K562 (cell line): ENCODE data around the gene SVEP1. TPM values are rescaled to one million over a fixed set of nuclear protein-coding genes. Genes with fewer than 3 reads are reported as not detected.

Experiments used
- ATAC-seq: fragments of 200-7000 bp; cut with Tn5 transposase; 3 replicates; pipeline ENCODE4 v1.9.1; 2020; ENCODE audit warnings: moderate library complexity
- BruUV-seq: library from RNA; stranded (reverse); fragments of 400-500 nt; replicated peaks from 2 replicates; lab custom pipeline; 2021; lab: Mats Ljungman, UMichigan
- CTCF ChIA-PET: fragments of 300-600 bp; formaldehyde crosslinking; extraction: SDS; loops from one replicate; lab custom pipeline; 2021; ENCODE audit warnings: low intra/inter-chr PET ratio; lab: Yijun Ruan, JAX
- POLR2A ChIA-PET: fragments of 300-600, 350-650 bp; sonication (Branson Sonifier 250); formaldehyde crosslinking; extraction: SDS; loops from one replicate; lab custom pipeline; 2021; ENCODE audit warnings: antibody characterized with exemption, inconsistent platforms; lab: Yijun Ruan, JAX
- DNase-seq, 4 experiments: peaks; one replicate each; pipeline versions ENCODE4 v3.0.0 to v3.0.0-alpha.2; 2011 to 2018; ENCODE audit warnings: low spot score in 3 of 4, mixed read lengths in 3 of 4; ENCODE audit errors: extremely low read depth in 1 of 4
- FAIRE-seq: peaks from 2 replicates; lab custom pipeline; 2011; peaks lifted over from hg19 to GRCh38; lab: Jason Lieb, UNC
- H2AFZ ChIP-seq: 2 replicates; pipeline ENCODE4 v1.6.0; 2011; ENCODE audit warnings: low read depth, low read length, control low read depth, inconsistent platforms
- H3K27ac ChIP-seq: fragments of 200-600 bp; 3 replicates; pipeline ENCODE4 v1.8.0; 2011; ENCODE audit warnings: low read depth, mild to moderate bottlenecking, control low read depth, inconsistent platforms, low read length, moderate library complexity, mixed read lengths; ENCODE audit errors: extremely low read depth
- H3K27me3 ChIP-seq, 2 experiments: fragments of 300-600 bp in 1 of 2; 2 replicates in 1 of 2; 3 replicates in 1 of 2; pipeline versions ENCODE4 v1.6.0 to v1.8.0; 2011; ENCODE audit warnings: inconsistent platforms in 2 of 2, low read length in 2 of 2, mild to moderate bottlenecking in 1 of 2, mixed read lengths in 1 of 2, moderate library complexity in 1 of 2; ENCODE audit not compliant: control insufficient read depth in 2 of 2, insufficient read depth in 2 of 2
- H3K36me3 ChIP-seq: fragments of 300-600 bp; 3 replicates; pipeline ENCODE4 v1.8.0; 2011; ENCODE audit warnings: mild to moderate bottlenecking, low read length, inconsistent platforms; ENCODE audit not compliant: control insufficient read depth, insufficient read depth
- H3K4me1 ChIP-seq, 2 experiments: fragments of 200-600 bp in 1 of 2; replicated peaks in 1 of 2; 2 replicates in 1 of 2; 3 replicates in 1 of 2; pipeline versions ENCODE4 v1.5.1 to v1.8.0; 2011; ENCODE audit warnings: inconsistent platforms in 2 of 2, low read length in 2 of 2, mild to moderate bottlenecking in 1 of 2, mixed read lengths in 1 of 2, moderate library complexity in 1 of 2; ENCODE audit not compliant: control insufficient read depth in 2 of 2, insufficient read depth in 2 of 2
- H3K4me2 ChIP-seq: 2 replicates; pipeline ENCODE4 v1.6.1; 2011; ENCODE audit warnings: low read length, control low read depth, inconsistent platforms, mixed read lengths; ENCODE audit not compliant: insufficient read depth
- H3K4me3 ChIP-seq: fragments of 200-600 bp; sonication (generic), shearing (Covaris generic); 2 replicates; pipeline ENCODE4 v1.5.1; 2016; ENCODE audit warnings: control low read depth, inconsistent platforms
- H3K79me2 ChIP-seq: fragments of 200-600 bp; 3 replicates; pipeline ENCODE4 v1.8.0; 2011; ENCODE audit warnings: low read length, inconsistent platforms; ENCODE audit not compliant: control insufficient read depth, insufficient read depth
- H3K9ac ChIP-seq, 2 experiments: 2 replicates each; pipeline versions ENCODE4 v1.6.0 to v1.6.1; 2011; ENCODE audit warnings: low read depth in 2 of 2, low read length in 2 of 2, control low read depth in 1 of 2, inconsistent platforms in 1 of 2, mild to moderate bottlenecking in 1 of 2, mixed read lengths in 1 of 2; ENCODE audit not compliant: insufficient read depth in 1 of 2
- H3K9me1 ChIP-seq: one replicate; pipeline ENCODE4 v1.6.0; 2011; ENCODE audit warnings: inconsistent platforms, mild to moderate bottlenecking, low read length, moderate library complexity; ENCODE audit not compliant: control insufficient read depth, insufficient read depth
- H3K9me3 ChIP-seq: replicated peaks from 2 replicates; pipeline ENCODE4 v1.5.1; 2011; ENCODE audit warnings: low read depth, low read length, inconsistent platforms; ENCODE audit not compliant: control insufficient read depth, insufficient read depth
- H4K20me1 ChIP-seq: replicated peaks from 2 replicates; pipeline ENCODE4 v1.6.1; 2011; ENCODE audit warnings: low read length, inconsistent platforms, mixed read lengths; ENCODE audit not compliant: control insufficient read depth, insufficient read depth
- ASH1L ChIP-seq: fragments of 450-650 bp; IDR thresholded peaks from 2 replicates; pipeline ENCODE4 v1.6.1; 2018; ENCODE audit warnings: borderline replicate concordance, mild to moderate bottlenecking, low read depth; ENCODE audit not compliant: partially characterized antibody
- CREB5 ChIP-seq: fragments of 250-450 bp; sonication (Bioruptor Pico); IDR thresholded peaks from 2 replicates; pipeline ENCODE4 v1.5.0; 2020; ENCODE audit warnings: mild to moderate bottlenecking
- CTCF ChIP-seq, 3 experiments: IDR thresholded peaks in 2 of 3; conservative IDR thresholded peaks in 1 of 3; 2 replicates each; pipeline ENCODE4 v1.5.1; 2011 to 2012; ENCODE audit warnings: low read length in 3 of 3, mild to moderate bottlenecking in 3 of 3, control low read depth in 2 of 3, improper control_type of control experiment in 1 of 3, inconsistent platforms in 1 of 3, low read depth in 1 of 3, mixed read lengths in 1 of 3, moderate library complexity in 1 of 3; ENCODE audit not compliant: insufficient read depth in 2 of 3
- NBN ChIP-seq: fragments of 450-650 bp; IDR thresholded peaks from 2 replicates; pipeline ENCODE4 v1.6.1; 2016; ENCODE audit warnings: low read depth, mild to moderate bottlenecking
- SAFB2 ChIP-seq: fragments of 200-400 bp; formaldehyde crosslinking; IDR thresholded peaks from 2 replicates; pipeline ENCODE4 v1.6.1; 2018; ENCODE audit warnings: borderline replicate concordance, low read length, low read depth, moderate library complexity; ENCODE audit not compliant: severe bottlenecking
- STAT6 ChIP-seq: sonication (generic); formaldehyde crosslinking; IDR thresholded peaks from 2 replicates; pipeline ENCODE4 v1.8.1; 2023; ENCODE audit warnings: mild to moderate bottlenecking, missing genetic modification reagents
- XRCC4 ChIP-seq: IDR thresholded peaks from one replicate; pipeline ENCODE4 v1.6.1; 2011; ENCODE audit not compliant: insufficient read depth, insufficient read length; ENCODE audit errors: extremely low read depth
- ZNF217 ChIP-seq: sonication (generic); formaldehyde crosslinking; IDR thresholded peaks from 2 replicates; pipeline ENCODE4 v1.8.0; 2022; ENCODE audit warnings: mild to moderate bottlenecking, missing genetic modification reagents
- ZNF253 ChIP-seq: fragments of 250-450 bp; sonication (Bioruptor Pico); conservative IDR thresholded peaks from 2 replicates; pipeline ENCODE4 v1.6.1; 2021; ENCODE audit warnings: mild to moderate bottlenecking
- WGBS: fragments of 100-300 bp; shearing (Covaris generic); methylation state at CpG from one replicate; pipeline ENCODE4 v1.1.6; 2016; ENCODE audit warnings: low coverage, mixed read lengths; ENCODE audit not compliant: insufficient coverage; ENCODE audit errors: missing lambda C conversion rate; 5-methylcytosine and 5-hydroxymethylcytosine counted together
- in situ Hi-C: fragments of 300-500 bp; cut with MboI; formaldehyde crosslinking; loops from 4 replicates; pipeline ENCODE4 v1.15.0; 2018; ENCODE audit warnings: inconsistent platforms, mixed read lengths
- intact Hi-C: fragments of 100-400 bp; cut with micrococcal nuclease; formaldehyde crosslinking; loops from 2 replicates; pipeline ENCODE4 v1.14.2; 2022
- polyA plus RNA-seq, 8 experiments: library from polyadenylated mRNA; depleted of rRNA in 4 of 8; stranded (reverse) in 5 of 8; unstranded in 3 of 8; fragments of >200 nt; fragmentation: Nextera tagmentation in 2 of 8; fragmentation: Illumina TruSeq in 1 of 8; extraction: Ambion mirVana in 2 of 8; extraction: Trizol in 1 of 8; gene quantifications; 2 replicates each; pipeline versions ENCODE4 v1.2.1 to v1.2.3, GENCODE V29; 2011 to 2014; ENCODE audit warnings: inconsistent platforms in 1 of 8, missing spikeins in 1 of 8
- total RNA-seq, 7 experiments: library from RNA; depleted of rRNA in 6 of 7; stranded (reverse); fragments of >200 nt in 6 of 7; fragmentation: Illumina TruSeq in 2 of 7; extraction: Trizol in 2 of 7; gene quantifications; 2 replicates each; pipeline versions ENCODE4 v1.2.1 to v1.2.3, GENCODE V29; 2011 to 2021; ENCODE audit warnings: low replicate concordance in 1 of 7

Gene SVEP1
- total and polyA plus RNA-seq, 9 of the 15 experiments (the other 6 are each of a cell fraction or from before 2014, with no cell fraction given) = 0.20 to 0.84 (median 0.43) TPM

DNA sequence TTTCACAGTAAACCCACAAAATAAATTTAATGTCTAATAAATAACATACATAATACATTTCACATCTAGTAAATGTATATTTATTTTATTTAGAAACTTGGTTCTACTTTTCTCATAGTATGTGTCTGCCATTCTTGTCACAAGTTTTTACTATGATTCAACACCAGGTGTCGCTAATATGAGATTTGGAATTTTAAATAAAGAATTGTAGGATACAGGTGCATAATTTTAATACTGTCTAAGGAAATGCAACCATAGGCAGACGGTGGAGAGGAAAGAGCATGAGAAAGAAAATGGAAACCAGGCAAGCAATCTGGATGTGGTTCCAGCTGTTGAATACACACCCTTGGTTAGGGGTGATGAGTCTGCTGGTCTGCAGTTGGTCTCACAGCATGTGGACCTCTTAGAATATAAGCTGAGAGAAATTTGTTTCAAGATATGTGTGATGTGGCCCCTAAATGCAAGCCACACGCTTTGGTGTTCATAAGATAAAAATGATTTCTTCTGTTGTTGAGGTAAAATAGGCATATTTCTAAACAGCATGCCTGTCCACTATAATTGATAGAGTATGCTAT lies 127.2 kb downstream of the SVEP1 start:
- Histone ChIP-seq H3K4me3 (no peak overlapping the region), H3K4me1 (no peaks in the 10 kb centered on the region), H3K9me1 (no peaks in the 10 kb centered on the region), H3K27ac (no peak overlapping the region), H3K27me3 (no peaks in the 10 kb centered on the region), H2AFZ (no peak overlapping the region), H3K9ac (no peak overlapping the region), H3K36me3 (no peaks in the 10 kb centered on the region), H3K9me3 (no peaks in the 10 kb centered on the region), H3K4me2 (no peak overlapping the region), H3K79me2 (no peaks in the 10 kb centered on the region), H4K20me1 (no peaks in the 10 kb centered on the region; the same call in 1 of the 2 replicates)
- ATAC-seq = no peak
- 0% methylated on average over 3 of the region's 3 CpGs for WGBS
- no peak for TF ChIP-seq XRCC4
- TF ChIP-seq CTCF (IDR thresholded peaks at IDR 0.05 in 2 of 3, conservative IDR thresholded peaks at IDR 0.05 in 1 of 3; ENCODE audit: insufficient read depth in 2 of 3, low read depth in 1 of 3, low read length in 3 of 3) = 0 out of 6 replicates have a peak, but pooled peaks of 1 of the 3 experiments have one; percentile 31
- no peak for FAIRE-seq
- in situ Hi-C loops (no loop called here), intact Hi-C loops (no loop called here)
- no TSS peak for BruUV-seq
- DNase-seq = no peak
- ChIA-PET CTCF (no interaction called here), POLR2A (no interaction called here)

DNA sequence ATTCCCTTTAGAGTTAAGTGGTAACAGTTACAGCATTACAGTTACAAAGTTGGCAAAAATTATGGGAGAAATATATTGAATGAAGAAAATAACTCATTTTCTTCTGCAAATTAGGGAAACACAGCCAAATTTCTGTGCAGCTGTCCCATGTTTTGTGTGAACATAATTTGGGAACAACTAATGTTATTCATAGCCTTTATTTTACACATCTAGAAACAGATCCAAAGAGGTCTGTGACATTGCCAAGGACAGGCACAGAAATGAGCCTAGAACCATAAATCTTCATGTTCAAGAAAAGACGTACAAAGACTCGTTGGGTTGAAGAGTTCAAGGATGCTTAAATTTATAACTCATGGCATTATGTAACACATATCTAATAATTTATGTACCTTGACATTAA lies 127.8 kb downstream of the SVEP1 start:
- H3K27me3 ChIP-seq = no peaks in the 10 kb centered on the region
- intact Hi-C loops (no loop called here), in situ Hi-C loops (no loop called here)
- POLR2A ChIA-PET = no interaction called here
- H3K9me1 ChIP-seq = no peaks in the 10 kb centered on the region
- CTCF ChIA-PET = no interaction called here
- BruUV-seq = no TSS peak
- H2AFZ ChIP-seq = no peak overlapping the region
- ATAC-seq (no peak), DNase-seq (no peak), FAIRE-seq (no peak)
- no peaks in the 10 kb centered on the region; the same call in 1 of the 2 replicates for H4K20me1 ChIP-seq
- H3K4me1 ChIP-seq = no peaks in the 10 kb centered on the region
- H3K27ac ChIP-seq = no peak overlapping the region
- no peaks in the 10 kb centered on the region for H3K36me3 ChIP-seq
- H3K79me2 ChIP-seq = no peaks in the 10 kb centered on the region
- H3K4me2 ChIP-seq = no peak overlapping the region
- no peak overlapping the region for H3K9ac ChIP-seq
- H3K4me3 ChIP-seq = no peak overlapping the region
- 4% methylated on average over 2 of the region's 2 CpGs for WGBS
- H3K9me3 ChIP-seq = no peaks in the 10 kb centered on the region
- TF ChIP-seq ZNF217 (CRISPR knock-in tag) (no peak), CREB5 (CRISPR knock-in tag) (no peak), NBN (no peak), ASH1L (no peak), STAT6 (no peak), ZNF253 (CRISPR knock-in tag) (no peak), SAFB2 (no peak)
